H1 (cell line): ENCODE measurements around the gene KMT5C. TPM values are rescaled to one million over a fixed set of nuclear protein-coding genes. Genes with fewer than 3 reads are reported as not detected.
A peak's percentile ranks its signal among the peaks of the same experiment; 100 is the strongest.

Experiments
- CTCF ChIA-PET: fragments of 300-600 bp; sonication (Branson Sonifier 250); formaldehyde crosslinking; loops from one replicate; lab custom pipeline; 2021; ENCODE audit not compliant: partially characterized antibody; lab: Charles Lee
- POLR2A ChIA-PET: fragments of 300-600 bp; sonication (Branson Sonifier 250); formaldehyde crosslinking; loops from one replicate; lab custom pipeline; 2021; ENCODE audit warnings: inconsistent platforms; ENCODE audit not compliant: partially characterized antibody; lab: Charles Lee
- DNase-seq, 2 experiments: peaks; one replicate each; pipeline versions ENCODE4 v3.0.0 to v3.0.0-alpha.2; 2010 to 2022; ENCODE audit warnings: low spot score in 2 of 2, low read depth in 1 of 2, mixed read lengths in 1 of 2
- FAIRE-seq: peaks from 2 replicates; lab custom pipeline; 2011; peaks lifted over from hg19 to GRCh38; lab: Jason Lieb, UNC
- H2AFZ ChIP-seq: 2 replicates; pipeline ENCODE4 v1.8.1; 2012; ENCODE audit warnings: low read length, inconsistent platforms
- H2AK5ac ChIP-seq: 2 replicates; pipeline ENCODE4 v1.6.1; 2013; ENCODE audit warnings: low read depth, low read length
- H2BK120ac ChIP-seq: replicated peaks from 2 replicates; pipeline ENCODE3; 2013; ENCODE audit warnings: low read depth, low read length, inconsistent platforms
- H2BK12ac ChIP-seq: 2 replicates; pipeline ENCODE4 v1.6.1; 2013; ENCODE audit warnings: low read depth, low read length
- H2BK15ac ChIP-seq: 2 replicates; pipeline ENCODE4 v1.6.1; 2013; ENCODE audit warnings: low read length
- H2BK20ac ChIP-seq: 2 replicates; pipeline ENCODE4 v1.6.1; 2013; ENCODE audit warnings: low read length
- H2BK5ac ChIP-seq: 2 replicates; pipeline ENCODE4 v1.6.1; 2013; ENCODE audit warnings: low read depth, low read length
- H3K14ac ChIP-seq: 2 replicates; pipeline ENCODE4 v1.6.1; 2013; ENCODE audit warnings: inconsistent platforms; ENCODE audit not compliant: insufficient read length
- H3K18ac ChIP-seq: 2 replicates; pipeline ENCODE4 v1.6.1; 2013; ENCODE audit warnings: low read length; ENCODE audit errors: extremely low read depth
- H3K23ac ChIP-seq: 2 replicates; pipeline ENCODE4 v1.6.1; 2013; ENCODE audit warnings: inconsistent platforms; ENCODE audit not compliant: insufficient read length
- H3K23me2 ChIP-seq: 2 replicates; pipeline ENCODE4 v1.6.1; 2013; ENCODE audit warnings: low read depth, low read length
- H3K27ac ChIP-seq: 2 replicates; pipeline ENCODE4 v1.6.1; 2011; ENCODE audit warnings: low read depth, low read length, inconsistent platforms
- H3K27me3 ChIP-seq, 4 experiments: replicated peaks in 1 of 4; 1 replicate in 1 of 4; 2 replicates in 3 of 4; pipeline versions ENCODE4 v1.6.1 to v1.8.1; 2011 to 2013; ENCODE audit warnings: low read length in 3 of 4, mild to moderate bottlenecking in 3 of 4, inconsistent platforms in 2 of 4, mixed read lengths in 2 of 4, moderate library complexity in 1 of 4; ENCODE audit not compliant: control insufficient read depth in 3 of 4, insufficient read depth in 3 of 4; ENCODE audit errors: extremely low read depth in 1 of 4
- H3K36me3 ChIP-seq, 4 experiments: 2 replicates each; pipeline versions ENCODE4 v1.6.1 to v1.8.1; 2011 to 2013; ENCODE audit warnings: mild to moderate bottlenecking in 4 of 4, low read length in 3 of 4, moderate library complexity in 2 of 4, control low read depth in 1 of 4, inconsistent platforms in 1 of 4; ENCODE audit not compliant: insufficient read depth in 4 of 4, control insufficient read depth in 2 of 4
- H3K4ac ChIP-seq: replicated peaks from 2 replicates; pipeline ENCODE3; 2013; ENCODE audit warnings: low read length, low read depth, mixed read lengths, inconsistent platforms; ENCODE audit not compliant: insufficient read length
- H3K4me1 ChIP-seq, 4 experiments: replicated peaks in 1 of 4; 1 replicate in 1 of 4; 2 replicates in 3 of 4; pipeline versions ENCODE4 v1.6.1 to v1.8.1; 2011 to 2013; ENCODE audit warnings: low read length in 3 of 4, inconsistent platforms in 2 of 4, mixed read lengths in 1 of 4; ENCODE audit not compliant: insufficient read depth in 4 of 4, control insufficient read depth in 3 of 4
- H3K4me2 ChIP-seq, 2 experiments: 2 replicates each; pipeline versions ENCODE4 v1.6.1 to v1.8.1; 2011 to 2013; ENCODE audit warnings: low read depth in 2 of 2, low read length in 2 of 2, control low read depth in 1 of 2, inconsistent platforms in 1 of 2, mild to moderate bottlenecking in 1 of 2; ENCODE audit not compliant: insufficient read depth in 1 of 2
- H3K4me3 ChIP-seq, 4 experiments: fragments of 200-600, 300-600 bp in 1 of 4; sonication (generic), shearing (Covaris generic), sonication (Bioruptor Twin) in 1 of 4; 2 replicates each; pipeline versions ENCODE4 v1.5.1 to v1.8.1; 2011 to 2016; ENCODE audit warnings: low read length in 4 of 4, low read depth in 3 of 4, control low read depth in 2 of 4, inconsistent platforms in 2 of 4, mild to moderate bottlenecking in 2 of 4, mixed read lengths in 1 of 4, moderate library complexity in 1 of 4; ENCODE audit not compliant: insufficient read depth in 2 of 4; ENCODE audit errors: extremely low read depth in 1 of 4
- H3K56ac ChIP-seq: replicated peaks from 2 replicates; pipeline ENCODE3; 2013; ENCODE audit warnings: low read depth, mild to moderate bottlenecking, mixed read lengths, low read length, inconsistent platforms; ENCODE audit not compliant: insufficient read length
- H3K79me1 ChIP-seq: 2 replicates; pipeline ENCODE4 v1.6.1; 2013; ENCODE audit warnings: low read depth, low read length, control low read depth
- H3K79me2 ChIP-seq, 2 experiments: 2 replicates each; pipeline versions ENCODE4 v1.6.1 to v1.8.1; 2012 to 2013; ENCODE audit warnings: low read length in 2 of 2, mild to moderate bottlenecking in 2 of 2, inconsistent platforms in 1 of 2; ENCODE audit not compliant: insufficient read depth in 2 of 2, control insufficient read depth in 1 of 2
- H3K9ac ChIP-seq, 4 experiments: replicated peaks in 1 of 4; 1 replicate in 1 of 4; 2 replicates in 3 of 4; pipeline versions ENCODE4 v1.6.1 to v1.8.1; 2011 to 2013; ENCODE audit warnings: low read depth in 3 of 4, low read length in 3 of 4, control low read depth in 2 of 4, mild to moderate bottlenecking in 2 of 4, moderate library complexity in 2 of 4, inconsistent platforms in 1 of 4; ENCODE audit errors: extremely low read depth in 1 of 4
- H3K9me3 ChIP-seq, 2 experiments: 2 replicates each; pipeline versions ENCODE4 v1.6.1 to v1.8.1; 2012 to 2013; ENCODE audit warnings: mild to moderate bottlenecking in 2 of 2, moderate library complexity in 2 of 2, control low read depth in 1 of 2, inconsistent platforms in 1 of 2, low read depth in 1 of 2, low read length in 1 of 2, mixed read lengths in 1 of 2; ENCODE audit not compliant: insufficient read depth in 2 of 2
- H4K20me1 ChIP-seq, 2 experiments: replicated peaks in 1 of 2; 2 replicates each; pipeline versions ENCODE3 to v1.8.1; 2011 to 2013; ENCODE audit warnings: inconsistent platforms in 2 of 2, low read length in 2 of 2, mild to moderate bottlenecking in 1 of 2; ENCODE audit not compliant: insufficient read depth in 2 of 2, control insufficient read depth in 1 of 2
- H4K5ac ChIP-seq: 2 replicates; pipeline ENCODE4 v1.6.1; 2013; ENCODE audit warnings: low read length, low read depth, mixed read lengths, inconsistent platforms; ENCODE audit not compliant: insufficient read length
- H4K8ac ChIP-seq: 2 replicates; pipeline ENCODE4 v1.8.0; 2013; ENCODE audit warnings: mild to moderate bottlenecking, moderate library complexity, low read length, inconsistent platforms; ENCODE audit not compliant: insufficient read depth; ENCODE audit errors: extremely low read depth
- H4K91ac ChIP-seq: replicated peaks from 2 replicates; pipeline ENCODE3; 2013; ENCODE audit warnings: low read length, mixed read lengths, inconsistent platforms; ENCODE audit not compliant: insufficient read length
- EP300 ChIP-seq, 2 experiments: IDR thresholded peaks; 1 replicate in 1 of 2; 2 replicates in 1 of 2; pipeline ENCODE4 v1.6.1; 2011 to 2012; ENCODE audit warnings: low read depth in 2 of 2, low read length in 2 of 2, mild to moderate bottlenecking in 2 of 2, borderline replicate concordance in 1 of 2, inconsistent platforms in 1 of 2, moderate library complexity in 1 of 2
- EZH2 ChIP-seq: fragments of 200-600 bp; sonication (generic); IDR thresholded peaks from 2 replicates; pipeline ENCODE4 v1.7.1; 2012; ENCODE audit warnings: low read depth, mild to moderate bottlenecking, moderate library complexity, low read length, inconsistent platforms; ENCODE audit not compliant: severe bottlenecking
- NANOG ChIP-seq: IDR thresholded peaks from 2 replicates; pipeline ENCODE4 v1.6.1; 2011; ENCODE audit warnings: low read length, low read depth, mild to moderate bottlenecking, inconsistent platforms; ENCODE audit not compliant: insufficient read depth, poor library complexity, severe bottlenecking
- NRF1 ChIP-seq: IDR thresholded peaks from 2 replicates; pipeline ENCODE4 v1.6.1; 2011; ENCODE audit warnings: mild to moderate bottlenecking, low read depth, low read length, improper control_type of control experiment
- RBBP5 ChIP-seq: IDR thresholded peaks from 2 replicates; pipeline ENCODE4 v1.7.1; 2012; ENCODE audit warnings: low read depth, mild to moderate bottlenecking, inconsistent platforms, low read length, moderate library complexity, borderline replicate concordance
- SIN3A ChIP-seq, 2 experiments: IDR thresholded peaks in 1 of 2; conservative IDR thresholded peaks in 1 of 2; 2 replicates each; pipeline ENCODE4 v1.6.1; 2011 to 2012; ENCODE audit warnings: low read length in 2 of 2, improper control_type of control experiment in 1 of 2, low read depth in 1 of 2, mild to moderate bottlenecking in 1 of 2
- SUZ12 ChIP-seq: fragments of 200-600 bp; sonication (generic); IDR thresholded peaks from 2 replicates; pipeline ENCODE4 v1.6.1; 2012; ENCODE audit warnings: mild to moderate bottlenecking, inconsistent platforms, low read length, moderate library complexity, mixed read lengths
- TAF7 ChIP-seq: optimal IDR thresholded peaks from 2 replicates; pipeline ENCODE3; 2011; ENCODE audit warnings: low read depth, mild to moderate bottlenecking, inconsistent platforms, low read length, moderate library complexity, borderline replicate concordance
- WGBS, 2 experiments: shearing (Covaris generic) in 1 of 2; methylation state at CpG; one replicate each; pipeline versions ENCODE4 v1.1.6 to v1.1.7; 2013 to 2015; ENCODE audit warnings: low lambda C conversion rate in 2 of 2, mixed read lengths in 2 of 2, inconsistent platforms in 1 of 2, low coverage in 1 of 2, missing lambda C conversion rate in 1 of 2; ENCODE audit not compliant: insufficient replicate concordance in 2 of 2, insufficient coverage in 1 of 2, insufficient read length in 1 of 2; ENCODE audit errors: extremely low coverage in 1 of 2, missing lambda C conversion rate in 1 of 2; 5-methylcytosine and 5-hydroxymethylcytosine counted together
- polyA plus RNA-seq, 7 experiments: library from polyadenylated mRNA; depleted of rRNA in 3 of 7; stranded (reverse) in 5 of 7; unstranded in 2 of 7; fragments of >200 nt in 5 of 7; fragments of 200-250 nt in 2 of 7; gene quantifications; 1 replicate in 5 of 7; 2 replicates in 1 of 7; 4 replicates in 1 of 7; pipeline versions ENCODE4 v1.2.1 to v1.2.3, GENCODE V29; 2011 to 2013; ENCODE audit warnings: missing spikeins in 2 of 7, mixed read lengths in 2 of 7
- total RNA-seq: library from RNA; stranded (reverse); fragmentation: NEBNext Ultra II Directional; extraction: Animal tissue kit (Norgen Biotek cat#: 25700); gene quantifications from 2 replicates; pipeline ENCODE4 v1.2.1, GENCODE V29; 2021
- TF ChIP-seq, protein P1 (sequence below), 3 experiments: IDR thresholded peaks; 1 replicate in 2 of 3; 2 replicates in 1 of 3; pipeline versions ENCODE4 v1.5.1 to v1.6.1; 2011; ENCODE audit warnings: low read length in 3 of 3, mild to moderate bottlenecking in 3 of 3, inconsistent platforms in 2 of 3, low read depth in 1 of 3, moderate library complexity in 1 of 3; ENCODE audit not compliant: insufficient read depth in 1 of 3; ENCODE audit errors: control extremely low read depth in 1 of 3

The KMT5C gene
- total and polyA plus RNA-seq, 2 of the 8 experiments (the other 6 are each of a cell fraction or from before 2014, with no cell fraction given), result 24.9 to 31.5 TPM

DNA sequence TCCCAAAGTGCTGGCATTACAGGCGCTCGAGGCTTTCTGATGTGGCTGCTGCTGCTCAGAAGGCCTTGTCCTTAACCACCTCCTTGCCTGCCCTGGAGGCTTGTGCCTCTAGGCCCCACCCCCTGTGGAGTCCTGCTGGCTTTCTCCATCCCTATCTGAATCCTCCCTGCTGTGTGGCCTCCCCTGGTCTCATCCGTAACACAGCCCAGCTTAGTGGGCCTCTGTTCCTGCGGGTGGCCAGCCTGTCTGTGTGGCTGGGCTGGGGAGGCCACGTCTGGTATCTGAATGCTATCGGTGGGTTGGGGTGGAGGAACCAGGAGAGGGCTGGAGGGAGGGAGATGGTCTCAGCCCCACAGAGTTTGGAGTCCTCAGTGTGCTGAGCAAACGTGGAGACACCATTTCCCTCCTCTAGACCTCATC, 50.8 kb downstream of the KMT5C start:
- CTCF ChIA-PET, result interaction anchor here (1.7 to 6.1 kb wide), 3 partner anchors 12 to 113 kb away, joined by 4 to 39 read pairs (median 12); no protein-coding TSS in a partner anchor
- Histone ChIP-seq H3K23ac (no peak overlapping the region), H2BK120ac (no peak overlapping the region), H3K9ac (no peak overlapping the region), H3K23me2 (peaks cover 7% of the 10 kb centered on the region; the same call in 1 of the 2 replicates), H3K27ac (no peak overlapping the region), H2BK5ac (no peak overlapping the region), H4K20me1 (peaks cover 25 to 45% of the 10 kb centered on the region in 2 experiments), H3K4me1 (peaks cover 0 to 46% (median 36%) of the 10 kb centered on the region in 4 experiments; a peak in 6 of 7 replicates), H3K4ac (no peak overlapping the region), H2AK5ac (no peak overlapping the region), H3K4me3 (no peak overlapping the region), H2BK15ac (no peak overlapping the region), H3K36me3 (peaks cover 23 to 35% (median 26%) of the 10 kb centered on the region in 4 experiments), H2AFZ (no peak overlapping the region), H4K91ac (no peak overlapping the region), H3K27me3 (no peaks in the 10 kb centered on the region), H3K79me1 (peaks cover 28% of the 10 kb centered on the region), H3K9me3 (no peaks in the 10 kb centered on the region), H3K14ac (no peak overlapping the region), H4K5ac (no peak overlapping the region), H3K79me2 (peaks cover 17 to 27% of the 10 kb centered on the region in 2 experiments; a peak in 3 of 4 replicates), H2BK20ac (no peak overlapping the region), H3K4me2 (peak overlapping the region in 1 of 2 experiments; percentile 95; a peak in 1 of 4 replicates), H4K8ac (no peak overlapping the region), H3K56ac (no peak overlapping the region), H3K18ac (no peak overlapping the region), H2BK12ac (no peak overlapping the region)
- POLR2A ChIA-PET, result interaction anchor here (0.7 to 26.7 kb wide), 19 partner anchors 14 to 273 kb away, joined by 3 to 874 read pairs (median 5); partner anchors contain the start of genes GARIN5B, HSPBP1, IL11 and KMT5C
- WGBS, 2 experiments, result 81% methylated on average over 7 of the region's 7 CpGs; no CpG with 5 or more reads in 1 of the 2 experiments
- no peak for FAIRE-seq
- no peak for DNase-seq
- no peak for TF ChIP-seq TAF7
- no peak for TF ChIP-seq EP300 (IDR thresholded peaks at IDR 0.05; ENCODE audit: borderline replicate concordance in 1 of 2, low read depth in 2 of 2, low read length in 2 of 2)
- TF ChIP-seq, protein P1, sequence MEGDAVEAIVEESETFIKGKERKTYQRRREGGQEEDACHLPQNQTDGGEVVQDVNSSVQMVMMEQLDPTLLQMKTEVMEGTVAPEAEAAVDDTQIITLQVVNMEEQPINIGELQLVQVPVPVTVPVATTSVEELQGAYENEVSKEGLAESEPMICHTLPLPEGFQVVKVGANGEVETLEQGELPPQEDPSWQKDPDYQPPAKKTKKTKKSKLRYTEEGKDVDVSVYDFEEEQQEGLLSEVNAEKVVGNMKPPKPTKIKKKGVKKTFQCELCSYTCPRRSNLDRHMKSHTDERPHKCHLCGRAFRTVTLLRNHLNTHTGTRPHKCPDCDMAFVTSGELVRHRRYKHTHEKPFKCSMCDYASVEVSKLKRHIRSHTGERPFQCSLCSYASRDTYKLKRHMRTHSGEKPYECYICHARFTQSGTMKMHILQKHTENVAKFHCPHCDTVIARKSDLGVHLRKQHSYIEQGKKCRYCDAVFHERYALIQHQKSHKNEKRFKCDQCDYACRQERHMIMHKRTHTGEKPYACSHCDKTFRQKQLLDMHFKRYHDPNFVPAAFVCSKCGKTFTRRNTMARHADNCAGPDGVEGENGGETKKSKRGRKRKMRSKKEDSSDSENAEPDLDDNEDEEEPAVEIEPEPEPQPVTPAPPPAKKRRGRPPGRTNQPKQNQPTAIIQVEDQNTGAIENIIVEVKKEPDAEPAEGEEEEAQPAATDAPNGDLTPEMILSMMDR (IDR thresholded peaks at IDR 0.05; ENCODE audit: control extremely low read depth in 1 of 3, insufficient read depth in 1 of 3, low read depth in 1 of 3, low read length in 3 of 3), result no peak
- no peak for TF ChIP-seq SUZ12
- no peak for TF ChIP-seq SIN3A (conservative IDR thresholded peaks at IDR 0.05 in 1 of 2, IDR thresholded peaks at IDR 0.05 in 1 of 2; ENCODE audit: low read depth in 1 of 2, low read length in 2 of 2)
- TF ChIP-seq NRF1, result no peak
- no peak for TF ChIP-seq EZH2
- no peak for TF ChIP-seq RBBP5
- no peak for TF ChIP-seq NANOG
